Fibroblast of skin of right quadriceps (primary cell): ENCODE data around the gene COL15A1.
"Not testable (repeated sequence)": the region's sequence is repeated elsewhere in the genome, so short reads cannot be mapped to it uniquely, and the experiment has no call there.

Source experiments
- DNase-seq: peaks from one replicate; pipeline ENCODE4 v3.0.0-alpha.2; 2013

Gene COL15A1

GRCh38 chr9:99092643-99093491, 149.2 kb downstream of the COL15A1 start:
- no peak for DNase-seq

- no peak for DNase-seq
Measured at GRCh38 chr9:99093492-99093791, 149.7 kb downstream of the COL15A1 start.

GRCh38 chr9:99095565-99095964, 151.9 kb downstream of the COL15A1 start:
- no peak for DNase-seq

GRCh38 chr9:99096409-99096808, 152.7 kb downstream of the COL15A1 start:
- no peak for DNase-seq

- not testable (repeated sequence) for DNase-seq
Measured at GRCh38 chr9:99099806-99100585, 156.3 kb downstream of the COL15A1 start.

- no peak for DNase-seq
Measured at GRCh38 chr9:99101271-99101670, 157.6 kb downstream of the COL15A1 start.

- DNase-seq: no peak
Measured at GRCh38 chr9:99101812-99102211, 158.1 kb downstream of the COL15A1 start.

- no peak for DNase-seq
Measured at GRCh38 chr9:99103054-99103895, 159.6 kb downstream of the COL15A1 start.

- DNase-seq: peak; percentile 68
Measured at GRCh38 chr9:99103901-99104458, 160.3 kb downstream of the COL15A1 start.

- DNase-seq: peak; percentile 94
Measured at GRCh38 chr9:99104459-99105151, 160.9 kb downstream of the COL15A1 start, which contains the start of gene TGFBR1. TSS of gene TGFBR1 (plus strand) at chr9:99105113. CDS start at chr9:99105206, 93 bp downstream.

- peak; percentile 70 for DNase-seq
Measured at GRCh38 chr9:99105152-99106043, 161.7 kb downstream of the COL15A1 start.

GRCh38 chr9:99106044-99106375, 162.3 kb downstream of the COL15A1 start:
- DNase-seq: no peak

GRCh38 chr9:99107421-99107820, 163.7 kb downstream of the COL15A1 start:
- DNase-seq: no peak

- no peak for DNase-seq
Measured at GRCh38 chr9:99108131-99108530, 164.4 kb downstream of the COL15A1 start.

- DNase-seq: peak; percentile 81
Measured at GRCh38 chr9:99109522-99109921, 165.8 kb downstream of the COL15A1 start.

GRCh38 chr9:99112750-99113413, 169.2 kb downstream of the COL15A1 start:
- no peak for DNase-seq

GRCh38 chr9:99113414-99114048, 169.8 kb downstream of the COL15A1 start:
- DNase-seq: no peak

GRCh38 chr9:99114049-99114440, 170.3 kb downstream of the COL15A1 start:
- no peak for DNase-seq

GRCh38 chr9:99114846-99115500, 171.3 kb downstream of the COL15A1 start:
- no peak for DNase-seq

GRCh38 chr9:99116003-99116411, 172.3 kb downstream of the COL15A1 start:
- DNase-seq: peak; percentile 40
